NT2/D1 (cell line): Measurements from ENCODE around the gene MCM3.

Experiments used
- DNase-seq: peaks from one replicate; pipeline ENCODE4 v3.0.0-alpha.2; 2011; ENCODE audit warnings: low read depth, low spot score
- H3K27me3 ChIP-seq: 2 replicates; pipeline ENCODE4 v1.6.0; 2011; ENCODE audit warnings: mild to moderate bottlenecking; ENCODE audit not compliant: insufficient read length, insufficient read depth
- H3K36me3 ChIP-seq: 2 replicates; pipeline ENCODE4 v1.6.1; 2011; ENCODE audit warnings: mild to moderate bottlenecking, low read length, mixed read lengths; ENCODE audit not compliant: insufficient read depth, insufficient read length
- H3K4me1 ChIP-seq: 2 replicates; pipeline ENCODE4 v1.5.1; 2011; ENCODE audit not compliant: insufficient read depth, insufficient read length
- H3K4me3 ChIP-seq: 2 replicates; pipeline ENCODE4 v1.5.1; 2011; ENCODE audit warnings: low read depth; ENCODE audit not compliant: insufficient read length
- H3K9ac ChIP-seq: 2 replicates; pipeline ENCODE4 v1.6.0; 2011; ENCODE audit warnings: low read depth; ENCODE audit not compliant: insufficient read length
- H3K9me3 ChIP-seq: 2 replicates; pipeline ENCODE4 v1.5.1; 2011; ENCODE audit warnings: mild to moderate bottlenecking, low read length; ENCODE audit not compliant: insufficient read depth
- SUZ12 ChIP-seq: IDR thresholded peaks from 2 replicates; pipeline ENCODE4 v1.6.1; 2011; ENCODE audit not compliant: insufficient read length, insufficient read depth; ENCODE audit errors: extremely low read depth
- YY1 ChIP-seq: IDR thresholded peaks from 2 replicates; pipeline ENCODE4 v1.6.1; 2011; ENCODE audit not compliant: insufficient read length, insufficient read depth
- ZNF274 ChIP-seq: IDR thresholded peaks from 2 replicates; pipeline ENCODE4 v1.6.1; 2011; ENCODE audit warnings: mild to moderate bottlenecking, low read depth, low read length

The MCM3 gene

GRCh38 chr6:52231406-52232127 lies 53.0 kb downstream of the MCM3 start:
- Histone ChIP-seq H3K9ac (no peak overlapping the region), H3K36me3 (no peaks in the 10 kb centered on the region), H3K4me3 (no peak overlapping the region), H3K4me1 (peaks cover 2% of the 10 kb centered on the region), H3K9me3 (no peaks in the 10 kb centered on the region), H3K27me3 (no peaks in the 10 kb centered on the region)
- TF ChIP-seq ZNF274 (no peak), YY1 (no peak), SUZ12 (no peak)
- no peak for DNase-seq

DNA sequence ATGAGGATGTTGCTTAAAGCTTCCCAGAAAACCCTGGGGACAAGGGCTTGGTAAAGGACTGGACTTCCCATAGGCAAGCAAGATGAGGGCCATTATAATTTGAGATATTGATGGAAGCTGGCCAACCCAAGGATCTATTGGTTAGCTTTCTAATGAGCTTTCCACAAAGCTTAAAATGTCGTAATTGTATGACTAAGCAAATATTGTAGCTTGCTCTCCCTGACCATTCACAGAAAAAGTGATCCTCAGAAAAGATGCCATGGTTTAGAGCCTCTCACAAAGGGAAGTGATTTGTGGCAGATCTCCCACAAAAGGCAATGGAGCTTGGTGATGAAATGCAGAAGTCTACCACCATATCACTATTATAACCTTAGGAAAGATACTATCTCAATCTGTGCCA lies 53.9 kb downstream of the MCM3 start:
- H3K4me1 ChIP-seq: peaks cover 2% of the 10 kb centered on the region
- DNase-seq: no peak
- H3K4me3 ChIP-seq: no peak overlapping the region
- TF ChIP-seq ZNF274 (no peak), SUZ12 (no peak)
- no peaks in the 10 kb centered on the region for H3K36me3 ChIP-seq
- no peaks in the 10 kb centered on the region for H3K27me3 ChIP-seq
- H3K9ac ChIP-seq: no peak overlapping the region
- H3K9me3 ChIP-seq: no peaks in the 10 kb centered on the region

DNA sequence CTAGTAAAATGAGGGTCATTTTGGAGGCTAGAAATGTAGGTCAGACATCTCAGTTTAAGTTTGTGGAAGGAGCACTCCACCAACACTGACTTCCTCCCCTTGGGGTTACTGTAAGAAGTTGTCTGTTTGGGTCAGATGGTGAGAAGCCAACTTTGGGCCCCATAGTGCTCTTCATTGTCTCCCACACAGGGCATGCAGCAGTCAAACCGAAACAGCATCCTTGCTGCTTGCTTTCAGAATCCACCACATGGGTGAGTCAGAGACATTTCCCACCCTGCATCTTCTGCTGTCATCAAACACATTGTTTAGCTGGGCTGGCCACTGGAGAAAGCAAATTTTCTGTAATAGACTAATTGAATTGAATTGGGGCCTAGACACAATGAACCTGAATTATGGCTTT lies 57.0 kb downstream of the MCM3 start:
- Histone ChIP-seq H3K9me3 (no peaks in the 10 kb centered on the region), H3K9ac (no peak overlapping the region), H3K4me3 (no peak overlapping the region), H3K4me1 (no peaks in the 10 kb centered on the region), H3K27me3 (no peaks in the 10 kb centered on the region), H3K36me3 (no peaks in the 10 kb centered on the region)
- DNase-seq: no peak
- no peak for TF ChIP-seq YY1
- TF ChIP-seq ZNF274: no peak
- TF ChIP-seq SUZ12: no peak

GRCh38 chr6:52221302-52221701 lies 63.2 kb downstream of the MCM3 start:
- Histone ChIP-seq H3K9ac (no peak overlapping the region), H3K4me1 (no peaks in the 10 kb centered on the region), H3K36me3 (no peaks in the 10 kb centered on the region), H3K27me3 (no peaks in the 10 kb centered on the region), H3K4me3 (no peak overlapping the region), H3K9me3 (no peaks in the 10 kb centered on the region)
- DNase-seq: no peak
- TF ChIP-seq ZNF274 (no peak), YY1 (no peak), SUZ12 (no peak)

- TF ChIP-seq YY1: no peak
- TF ChIP-seq ZNF274: no peak
- TF ChIP-seq SUZ12: no peak
- Histone ChIP-seq H3K9ac (no peak overlapping the region), H3K9me3 (no peaks in the 10 kb centered on the region), H3K36me3 (no peaks in the 10 kb centered on the region), H3K4me3 (no peak overlapping the region), H3K4me1 (no peaks in the 10 kb centered on the region), H3K27me3 (no peaks in the 10 kb centered on the region)
- no peak for DNase-seq
Measured at GRCh38 chr6:52217761-52218160, 66.8 kb downstream of the MCM3 start.

GRCh38 chr6:52216932-52217575 lies 67.5 kb downstream of the MCM3 start:
- H3K4me1 ChIP-seq: no peaks in the 10 kb centered on the region
- H3K9ac ChIP-seq: no peak overlapping the region
- H3K9me3 ChIP-seq: no peaks in the 10 kb centered on the region
- H3K4me3 ChIP-seq: no peak overlapping the region
- no peak for DNase-seq
- no peaks in the 10 kb centered on the region for H3K27me3 ChIP-seq
- H3K36me3 ChIP-seq: no peaks in the 10 kb centered on the region
- TF ChIP-seq YY1 (no peak), SUZ12 (no peak), ZNF274 (no peak)

DNA sequence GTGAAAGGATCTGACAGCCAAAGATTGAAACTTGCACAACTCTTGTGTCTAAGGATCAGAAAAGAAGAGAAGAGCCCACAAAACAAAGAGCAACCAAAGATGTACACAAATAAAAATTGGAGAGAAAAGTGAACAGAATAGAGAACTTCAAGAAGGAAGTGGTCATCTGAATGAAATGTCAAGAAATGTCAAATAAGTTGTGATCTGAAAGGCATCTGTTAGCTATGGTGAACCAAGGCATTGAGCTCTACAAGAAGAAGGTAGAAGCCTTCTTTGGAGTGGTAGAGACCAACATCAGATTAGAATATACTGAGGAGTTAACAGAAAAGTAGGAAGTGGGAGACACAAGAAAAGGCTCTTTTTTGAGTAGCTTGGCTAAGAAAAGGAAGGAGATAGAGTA lies 68.8 kb downstream of the MCM3 start:
- no peak overlapping the region for H3K9ac ChIP-seq
- TF ChIP-seq YY1 (no peak), SUZ12 (no peak), ZNF274 (no peak)
- H3K4me3 ChIP-seq: no peak overlapping the region
- DNase-seq: no peak
- no peaks in the 10 kb centered on the region for H3K9me3 ChIP-seq
- no peaks in the 10 kb centered on the region for H3K4me1 ChIP-seq
- no peaks in the 10 kb centered on the region for H3K27me3 ChIP-seq
- H3K36me3 ChIP-seq: no peaks in the 10 kb centered on the region
